NOMO-1 treated with DMSO at 0.1 percent for 48 hours (cell line): ENCODE data around the gene CSMD2.
A peak's percentile ranks its signal among the peaks of the same experiment; 100 is the strongest.

Source experiments
- DNase-seq: peaks from one replicate; lab custom pipeline; 2025; ENCODE audit not compliant: unreplicated experiment; lab: John Stamatoyannopoulos, UW

Gene CSMD2

GRCh38 chr1:33764149-33764548 is 400.9 kb downstream of the CSMD2 start:
- DNase-seq, result no peak

GRCh38 chr1:33763406-33763805 is 401.6 kb downstream of the CSMD2 start:
- no peak for DNase-seq

- DNase-seq, result no peak
These were observed 402.1 kb downstream of the CSMD2 start for GRCh38 chr1:33762962-33763361.

- DNase-seq, result no peak
These were observed 402.8 kb downstream of the CSMD2 start for GRCh38 chr1:33762109-33762830.

GRCh38 chr1:33758698-33759097 is 406.3 kb downstream of the CSMD2 start:
- no peak for DNase-seq

GRCh38 chr1:33753087-33753856 is 411.8 kb downstream of the CSMD2 start:
- no peak for DNase-seq

- no peak for DNase-seq
These were observed 419.1 kb downstream of the CSMD2 start for GRCh38 chr1:33745942-33746341.

- DNase-seq, result no peak
These were observed 421.6 kb downstream of the CSMD2 start for GRCh38 chr1:33743221-33743998.

GRCh38 chr1:33742663-33743062 is 422.4 kb downstream of the CSMD2 start:
- DNase-seq, result no peak

GRCh38 chr1:33741749-33742148 is 423.3 kb downstream of the CSMD2 start:
- DNase-seq, result no peak

GRCh38 chr1:33740040-33740744 is 424.8 kb downstream of the CSMD2 start:
- no peak for DNase-seq

- DNase-seq, result no peak
These were observed 426.1 kb downstream of the CSMD2 start for GRCh38 chr1:33738976-33739375.

GRCh38 chr1:33738536-33738935 is 426.5 kb downstream of the CSMD2 start:
- DNase-seq, result no peak

GRCh38 chr1:33736496-33736895 is 428.5 kb downstream of the CSMD2 start:
- DNase-seq, result no peak

GRCh38 chr1:33735624-33736023 is 429.4 kb downstream of the CSMD2 start:
- peak; percentile 1 for DNase-seq

- DNase-seq, result peak; percentile 61
These were observed 437.7 kb downstream of the CSMD2 start for GRCh38 chr1:33727310-33727709.

GRCh38 chr1:33726274-33726804 is 438.7 kb downstream of the CSMD2 start:
- no peak for DNase-seq

GRCh38 chr1:33725556-33726160 is 439.4 kb downstream of the CSMD2 start:
- no peak for DNase-seq

GRCh38 chr1:33725037-33725436 is 440.0 kb downstream of the CSMD2 start:
- DNase-seq, result no peak

GRCh38 chr1:33724348-33724747 is 440.7 kb downstream of the CSMD2 start:
- DNase-seq, result no peak
